K562 (cell line): Measurements from ENCODE around the gene CDADC1. TPM values are rescaled to one million over a fixed set of nuclear protein-coding genes. Genes with fewer than 3 reads are reported as not detected.

Source experiments
- AFF1 ChIP-seq, 2 experiments: fragments of 450-650 bp; IDR thresholded peaks; 2 replicates each; pipeline ENCODE4 v1.6.1; 2018; ENCODE audit warnings: mild to moderate bottlenecking in 2 of 2, low read depth in 1 of 2; ENCODE audit not compliant: partially characterized antibody in 2 of 2
- ATF2 ChIP-seq: sonication (generic); formaldehyde crosslinking; IDR thresholded peaks from 2 replicates; pipeline ENCODE4 v1.8.1; 2022; ENCODE audit warnings: missing genetic modification reagents
- BACH1 ChIP-seq: fragments of 200-800 bp; sonication (Bioruptor generic); IDR thresholded peaks from 2 replicates; pipeline ENCODE4 v1.6.1; 2016; ENCODE audit warnings: missing genetic modification characterization, missing compliant biosample characterization
- BRF1 ChIP-seq: IDR thresholded peaks from 3 replicates; pipeline ENCODE4 v1.6.1; 2011; ENCODE audit warnings: borderline replicate concordance, mild to moderate bottlenecking; ENCODE audit not compliant: insufficient read length; ENCODE audit errors: extremely low read depth
- CEBPB ChIP-seq: fragments of 450-650 bp; IDR thresholded peaks from 2 replicates; pipeline ENCODE4 v1.6.1; 2016; ENCODE audit warnings: missing genetic modification characterization, missing compliant biosample characterization
- ELF2 ChIP-seq: fragments of 250-450 bp; sonication (Bioruptor Pico); IDR thresholded peaks from 2 replicates; pipeline ENCODE4 v1.5.0; 2021; ENCODE audit warnings: mild to moderate bottlenecking
- ETV5 ChIP-seq: sonication (generic); formaldehyde crosslinking; IDR thresholded peaks from 2 replicates; pipeline ENCODE4 v1.4.0; 2020; ENCODE audit warnings: low read depth, mild to moderate bottlenecking, missing genetic modification reagents
- HNRNPH1 ChIP-seq: fragments of 200-400 bp; formaldehyde crosslinking; optimal IDR thresholded peaks from 2 replicates; pipeline ENCODE3; 2017; ENCODE audit warnings: low read depth, mild to moderate bottlenecking, low read length, moderate library complexity
- ILF3 ChIP-seq: fragments of 450-650 bp; IDR thresholded peaks from 2 replicates; pipeline ENCODE4 v1.6.1; 2018; ENCODE audit warnings: antibody characterized with exemption, mild to moderate bottlenecking, moderate library complexity, borderline replicate concordance
- KDM1A ChIP-seq, 2 experiments: fragments of 450-650 bp; IDR thresholded peaks; 2 replicates each; pipeline ENCODE4 v1.6.1; 2016; ENCODE audit warnings: mild to moderate bottlenecking in 2 of 2
- KDM2B ChIP-seq: fragments of 250-450 bp; sonication (Bioruptor Pico); IDR thresholded peaks from 2 replicates; pipeline ENCODE4 v1.8.0; 2021; ENCODE audit warnings: mild to moderate bottlenecking, moderate library complexity
- L3MBTL2 ChIP-seq: fragments of 450-650 bp; IDR thresholded peaks from 2 replicates; pipeline ENCODE4 v1.6.1; 2016; ENCODE audit warnings: mild to moderate bottlenecking, moderate library complexity
- LCOR ChIP-seq: sonication (generic); formaldehyde crosslinking; IDR thresholded peaks from 2 replicates; pipeline ENCODE4 v1.8.0; 2022; ENCODE audit warnings: mild to moderate bottlenecking, missing genetic modification reagents
- NCOA2 ChIP-seq, 2 experiments: fragments of 450-650 bp; IDR thresholded peaks; 2 replicates each; pipeline ENCODE4 v1.6.1; 2018; ENCODE audit warnings: mild to moderate bottlenecking in 2 of 2, moderate library complexity in 1 of 2; ENCODE audit not compliant: partially characterized antibody in 2 of 2
- PHF20 ChIP-seq: fragments of 450-650 bp; IDR thresholded peaks from 2 replicates; pipeline ENCODE4 v1.6.1; 2018; ENCODE audit not compliant: partially characterized antibody
- XRCC4 ChIP-seq: IDR thresholded peaks from one replicate; pipeline ENCODE4 v1.6.1; 2011; ENCODE audit not compliant: insufficient read depth, insufficient read length; ENCODE audit errors: extremely low read depth
- polyA plus RNA-seq, 8 experiments: library from polyadenylated mRNA; depleted of rRNA in 4 of 8; stranded (reverse) in 5 of 8; unstranded in 3 of 8; fragments of >200 nt; fragmentation: Nextera tagmentation in 2 of 8; fragmentation: Illumina TruSeq in 1 of 8; extraction: Ambion mirVana in 2 of 8; extraction: Trizol in 1 of 8; gene quantifications; 2 replicates each; pipeline versions ENCODE4 v1.2.1 to v1.2.3, GENCODE V29; 2011 to 2014; ENCODE audit warnings: inconsistent platforms in 1 of 8, missing spikeins in 1 of 8
- total RNA-seq, 7 experiments: library from RNA; depleted of rRNA in 6 of 7; stranded (reverse); fragments of >200 nt in 6 of 7; fragmentation: Illumina TruSeq in 2 of 7; extraction: Trizol in 2 of 7; gene quantifications; 2 replicates each; pipeline versions ENCODE4 v1.2.1 to v1.2.3, GENCODE V29; 2011 to 2021; ENCODE audit warnings: low replicate concordance in 1 of 7

Gene CDADC1
- total and polyA plus RNA-seq, 9 of the 15 experiments (the other 6 are each of a cell fraction or from before 2014, with no cell fraction given): 4.1 to 11.8 (median 6.3) TPM

GRCh38 chr13:49247643-49248621 lies at the start of gene CDADC1 (continued):
- TF ChIP-seq BRF1 (no peak), NCOA2 (IDR thresholded peaks at IDR 0.05; ENCODE audit: partially characterized antibody in 2 of 2) (no peak), CEBPB (tag) (no peak), ETV5 (no peak), LCOR (CRISPR knock-in tag) (0 out of 2 replicates have a peak, but pooled peaks have one; percentile 19), ILF3 (no peak), ELF2 (CRISPR knock-in tag) (no peak), XRCC4 (no peak), ATF2 (CRISPR knock-in tag) (no peak), L3MBTL2 (0 out of 2 replicates have a peak, but pooled peaks have one; percentile 10), AFF1 (IDR thresholded peaks at IDR 0.05; ENCODE audit: low read depth in 1 of 2, partially characterized antibody in 2 of 2) (no peak), KDM2B (no peak), HNRNPH1 (no peak), BACH1 (tag) (peak; percentile 44; the same call in 1 of the 2 replicates), PHF20 (peak; percentile 81), KDM1A (IDR thresholded peaks at IDR 0.05) (no peak)
